Pancreas (tissue), 10 donors: Measurements from ENCODE around the gene SERPING1. TPM values are rescaled to one million over a fixed set of nuclear protein-coding genes. Genes with fewer than 3 reads are reported as not detected.

ENCODE experiments used
- ATAC-seq, 4 donors: fragments of 200-7000 bp; cut with Tn5 transposase; one replicate each; pipeline versions ENCODE4 v1.8.0 to v1.9.1; 2020; ENCODE audit warnings: mild to moderate bottlenecking in 4 of 4, moderate library complexity in 4 of 4
- DNase-seq, 6 donors: peaks; one replicate each; pipeline ENCODE4 v3.0.0-alpha.2; 2020
- FAIRE-seq: peaks from 2 replicates; lab custom pipeline; 2012; peaks lifted over from hg19 to GRCh38; lab: Jason Lieb, UNC
- H3K27ac ChIP-seq, 4 donors: fragments of 200-600 bp; sonication (generic); 1 replicate in 3 of 4; 2 replicates in 1 of 4; pipeline versions ENCODE4 v1.5.0 to v1.8.0; 2020
- H3K27me3 ChIP-seq, 4 donors: fragments of 200-600 bp; one replicate each; pipeline ENCODE4 v1.8.0; 2021
- H3K36me3 ChIP-seq, 3 donors: fragments of 200-600 bp; sonication (generic) in 1 of 3; one replicate each; pipeline versions ENCODE4 v1.5.0 to v1.8.0; 2020 to 2021
- H3K4me1 ChIP-seq, 3 donors: fragments of 200-600 bp; one replicate each; pipeline ENCODE4 v1.8.0; 2021
- H3K4me3 ChIP-seq, 4 donors: fragments of 200-600 bp; sonication (generic) in 2 of 4; one replicate each; pipeline versions ENCODE4 v1.5.0 to v1.8.0; 2020 to 2021
- H3K9me3 ChIP-seq, 4 donors: fragments of 200-600 bp; one replicate each; pipeline ENCODE4 v1.8.0; 2021
- CTCF ChIP-seq, 4 donors: fragments of 200-600 bp; sonication (generic) in 3 of 4; IDR thresholded peaks; one replicate each; pipeline versions ENCODE4 v1.5.0 to v1.8.0; 2021; ENCODE audit warnings: antibody characterized with exemption in 4 of 4
- WGBS, 2 donors: extraction: QIAGEN DNeasy Blood & Tissue Kit; methylation state at CpG; one replicate each; pipeline ENCODE4 v1.1.7; 2013; 5-methylcytosine and 5-hydroxymethylcytosine counted together
- intact Hi-C, 3 donors: fragments of 100-400 bp; cut with DNase I; formaldehyde crosslinking; loops; one replicate each; pipeline versions ENCODE4 v1.11.1 to v1.14.2; 2022
- polyA plus RNA-seq, 2 donors: library from polyadenylated mRNA; stranded (reverse); fragments of 200-250 nt; gene quantifications; one replicate each; pipeline ENCODE4 v1.2.3, GENCODE V29; 2013
- total RNA-seq, 6 donors: library from RNA; stranded (reverse); fragmentation: NEBNext Ultra II Directional in 4 of 6; extraction: Animal tissue kit (Norgen Biotek cat#: 25700) in 4 of 6; gene quantifications; one replicate each; pipeline versions ENCODE4 v1.2.1 to v1.2.4, GENCODE V29; 2021 to 2023
- donor health status: healthy with polysubstance abuse.
- donor health status: DM: no; HTN: no; CAD: no; lungs with moderate emphysema.
- donor health status: DM: no; HTN: no; CAD: no.
- donor health status: control.
- donor health status: control.
- donor health status: Bipolar disorder and iron deficiency.
- donor health status: DM: yes; HTN: yes; CAD: no.
- donor health status: DM: no; HTN: no; CAD: no.
- donor health status: DM: no; HTN: no; CAD: no.
- donor health status: DM: yes; HTN: yes; CAD: no.

SERPING1 gene
- total and polyA plus RNA-seq, 8 donors = 135 to 399 (median 206) TPM

GRCh38 chr11:57588046-57588710 lies 9.3 kb upstream of the SERPING1 start:
- H3K4me1 ChIP-seq = no peaks in the 10 kb centered on the region
- 89 to 92% methylated on average over 3 of the region's 3 CpGs for WGBS, 2 donors
- H3K27ac ChIP-seq = no peak overlapping the region
- intact Hi-C loops = no loop called here
- FAIRE-seq (no peak), ATAC-seq (no peak), DNase-seq (no peak)
- H3K27me3 ChIP-seq = no peaks in the 10 kb centered on the region
- H3K9me3 ChIP-seq = no peaks in the 10 kb centered on the region
- H3K4me3 ChIP-seq = no peak overlapping the region
- H3K36me3 ChIP-seq = no peaks in the 10 kb centered on the region
- no peak for TF ChIP-seq CTCF (IDR thresholded peaks at IDR 0.05)

GRCh38 chr11:57596266-57596885 lies 1.1 kb upstream of the SERPING1 start:
- FAIRE-seq = no peak
- 72 to 79% methylated on average over 5 of the region's 5 CpGs for WGBS, 2 donors
- no peak for DNase-seq

GRCh38 chr11:57597916-57598830 lies 688 bp downstream of the SERPING1 start:
- no peaks in the 10 kb centered on the region for H3K36me3 ChIP-seq
- ATAC-seq (peak; percentile 85 to 93 (median 86)), DNase-seq (peak; percentile 59 to 78 (median 66)), FAIRE-seq (no peak)
- H3K27ac ChIP-seq = peak overlapping the region; percentile 42 to 85 (median 61)
- H3K9me3 ChIP-seq = no peaks in the 10 kb centered on the region
- intact Hi-C loops = no loop called here
- no peaks in the 10 kb centered on the region for H3K4me1 ChIP-seq
- 8 to 9% methylated on average over 31 to 33 of the region's 33 CpGs for WGBS, 2 donors
- H3K27me3 ChIP-seq = no peaks in the 10 kb centered on the region
- no peak for TF ChIP-seq CTCF (IDR thresholded peaks at IDR 0.05)
- H3K4me3 ChIP-seq = peak overlapping the region; percentile 15 to 52 (median 40)

More at GRCh38 chr11:57596266-57596885, 1.1 kb upstream of the SERPING1 start:
- H3K27ac ChIP-seq = peak overlapping the region in 2 of 4 donors; percentile 9 to 85
- H3K4me3 ChIP-seq = no peak overlapping the region
- intact Hi-C loops = no loop called here
- no peaks in the 10 kb centered on the region for H3K36me3 ChIP-seq
- no peaks in the 10 kb centered on the region for H3K27me3 ChIP-seq
- H3K4me1 ChIP-seq = no peaks in the 10 kb centered on the region
- no peaks in the 10 kb centered on the region for H3K9me3 ChIP-seq
- no peak for TF ChIP-seq CTCF (IDR thresholded peaks at IDR 0.05)
- ATAC-seq = no peak

GRCh38 chr11:57598831-57599155 lies 1.3 kb downstream of the SERPING1 start:
- DNase-seq (no peak), ATAC-seq (peak in 2 of 4 donors; percentile 10 to 21), FAIRE-seq (no peak)
- 61 to 68% methylated on average over 5 of the region's 5 CpGs for WGBS, 2 donors
- H3K9me3 ChIP-seq = no peaks in the 10 kb centered on the region
- H3K27ac ChIP-seq = peak overlapping the region in 2 of 4 donors; percentile 78 to 85
- TF ChIP-seq CTCF (IDR thresholded peaks at IDR 0.05) = no peak
- intact Hi-C loops = no loop called here
- H3K36me3 ChIP-seq = no peaks in the 10 kb centered on the region
- peak overlapping the region in 2 of 4 donors; percentile 41 to 52 for H3K4me3 ChIP-seq
- H3K27me3 ChIP-seq = no peaks in the 10 kb centered on the region
- H3K4me1 ChIP-seq = no peaks in the 10 kb centered on the region
